Tibial nerve (tissue), 4 donors: ENCODE measurements around the gene SMIM14. TPM values are rescaled to one million over a fixed set of nuclear protein-coding genes. Genes with fewer than 3 reads are reported as not detected.

Experiments used
- DNase-seq, 2 donors: peaks; one replicate each; pipeline ENCODE4 v3.0.0-alpha.2; 2019; ENCODE audit warnings: low spot score in 2 of 2
- H3K27ac ChIP-seq, 4 donors: fragments of 200-600 bp; sonication (generic) in 3 of 4; one replicate each; pipeline ENCODE4 v1.5.1; 2017 to 2019; ENCODE audit warnings: mild to moderate bottlenecking in 1 of 4
- H3K27me3 ChIP-seq, 2 donors: fragments of 200-600 bp; sonication (generic) in 1 of 2; one replicate each; pipeline versions ENCODE4 v1.5.1 to v1.6.0; 2017 to 2019
- H3K36me3 ChIP-seq, 3 donors: fragments of 200-600 bp; sonication (generic); one replicate each; pipeline ENCODE4 v1.5.1; 2018 to 2019
- H3K4me1 ChIP-seq, 4 donors: fragments of 200-600 bp; sonication (generic) in 3 of 4; one replicate each; pipeline ENCODE4 v1.5.1; 2017 to 2019
- H3K4me3 ChIP-seq, 4 donors: fragments of 200-600 bp; sonication (generic) in 3 of 4; one replicate each; pipeline ENCODE4 v1.5.1; 2017 to 2019; ENCODE audit warnings: mild to moderate bottlenecking in 1 of 4, moderate library complexity in 1 of 4
- H3K9me3 ChIP-seq, 4 donors: fragments of 200-600 bp; sonication (generic) in 3 of 4; one replicate each; pipeline ENCODE4 v1.5.1; 2017 to 2019
- EP300 ChIP-seq, 2 donors: sonication (generic); formaldehyde crosslinking; IDR thresholded peaks; one replicate each; pipeline ENCODE4 v1.6.1; 2017; ENCODE audit warnings: antibody characterized with exemption in 2 of 2, mild to moderate bottlenecking in 1 of 2
- POLR2A ChIP-seq, 2 donors: fragments of 450-650 bp; IDR thresholded peaks; one replicate each; pipeline ENCODE4 v1.6.1; 2017; ENCODE audit warnings: antibody characterized with exemption in 2 of 2, mild to moderate bottlenecking in 2 of 2, moderate library complexity in 2 of 2
- WGBS, 2 donors: methylation state at CpG; one replicate each; pipeline ENCODE4 v1.1.5; 2018; 5-methylcytosine and 5-hydroxymethylcytosine counted together
- total RNA-seq, 4 donors: library from RNA; depleted of rRNA; stranded (reverse); fragments of >200 nt; gene quantifications; one replicate each; pipeline ENCODE4 v1.1.0, GENCODE V29; 2016
- TF ChIP-seq, protein P1 (sequence below), 5 experiments: fragments of 200-600 bp in 3 of 5; fragments of 450-650 bp in 2 of 5; sonication (generic) in 3 of 5; IDR thresholded peaks; one replicate each; pipeline ENCODE4 v1.5.1; 2016 to 2019; ENCODE audit warnings: antibody characterized with exemption in 5 of 5, mild to moderate bottlenecking in 3 of 5, moderate library complexity in 2 of 5

The SMIM14 gene
- total RNA-seq, 4 donors from 2014 or later = 26.7 to 42.6 (median 36.2) TPM

DNA sequence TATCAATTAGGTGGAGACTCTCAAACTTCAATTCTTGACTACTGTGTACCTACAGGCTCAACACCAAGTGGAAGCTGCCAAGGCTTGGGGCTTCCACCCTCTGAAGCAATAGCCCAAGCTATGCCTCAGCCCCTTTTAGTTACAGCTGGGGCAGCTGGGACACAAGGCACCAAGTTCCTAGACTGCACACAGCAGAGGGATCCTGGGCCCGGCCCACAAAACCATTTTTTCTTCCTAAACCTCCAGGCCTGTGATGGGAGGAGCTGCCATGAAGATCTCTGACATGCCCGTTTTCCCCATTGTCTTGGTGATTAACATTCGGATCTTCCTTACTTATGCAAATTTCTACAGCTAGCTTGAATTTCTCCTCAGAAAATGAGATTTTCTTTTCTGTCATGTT, 108.0 kb downstream of the SMIM14 start:
- no peak overlapping the region for H3K4me3 ChIP-seq
- H3K27ac ChIP-seq = no peak overlapping the region
- no peaks in the 10 kb centered on the region for H3K27me3 ChIP-seq
- no peak for DNase-seq
- TF ChIP-seq, protein P1, sequence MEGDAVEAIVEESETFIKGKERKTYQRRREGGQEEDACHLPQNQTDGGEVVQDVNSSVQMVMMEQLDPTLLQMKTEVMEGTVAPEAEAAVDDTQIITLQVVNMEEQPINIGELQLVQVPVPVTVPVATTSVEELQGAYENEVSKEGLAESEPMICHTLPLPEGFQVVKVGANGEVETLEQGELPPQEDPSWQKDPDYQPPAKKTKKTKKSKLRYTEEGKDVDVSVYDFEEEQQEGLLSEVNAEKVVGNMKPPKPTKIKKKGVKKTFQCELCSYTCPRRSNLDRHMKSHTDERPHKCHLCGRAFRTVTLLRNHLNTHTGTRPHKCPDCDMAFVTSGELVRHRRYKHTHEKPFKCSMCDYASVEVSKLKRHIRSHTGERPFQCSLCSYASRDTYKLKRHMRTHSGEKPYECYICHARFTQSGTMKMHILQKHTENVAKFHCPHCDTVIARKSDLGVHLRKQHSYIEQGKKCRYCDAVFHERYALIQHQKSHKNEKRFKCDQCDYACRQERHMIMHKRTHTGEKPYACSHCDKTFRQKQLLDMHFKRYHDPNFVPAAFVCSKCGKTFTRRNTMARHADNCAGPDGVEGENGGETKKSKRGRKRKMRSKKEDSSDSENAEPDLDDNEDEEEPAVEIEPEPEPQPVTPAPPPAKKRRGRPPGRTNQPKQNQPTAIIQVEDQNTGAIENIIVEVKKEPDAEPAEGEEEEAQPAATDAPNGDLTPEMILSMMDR (IDR thresholded peaks at IDR 0.05) = no peak
- TF ChIP-seq POLR2A (IDR thresholded peaks at IDR 0.05) = no peak
- no peak for TF ChIP-seq EP300 (IDR thresholded peaks at IDR 0.05)
- H3K9me3 ChIP-seq = no peaks in the 10 kb centered on the region
- WGBS, 2 donors = 94 to 98% methylated on average over 3 of the region's 3 CpGs
- H3K4me1 ChIP-seq = peaks cover 0 to 22% (median 10%) of the 10 kb centered on the region in 4 donors
- peaks cover 0 to 53% (median 0%) of the 10 kb centered on the region in 3 donors for H3K36me3 ChIP-seq

GRCh38 chr4:39529534-39529933, 109.1 kb downstream of the SMIM14 start:
- peaks cover 0 to 27% (median 11%) of the 10 kb centered on the region in 4 donors for H3K4me1 ChIP-seq
- H3K27me3 ChIP-seq = no peaks in the 10 kb centered on the region
- no peak overlapping the region for H3K27ac ChIP-seq
- no peak overlapping the region for H3K4me3 ChIP-seq
- H3K36me3 ChIP-seq = peaks cover 0 to 44% (median 0%) of the 10 kb centered on the region in 3 donors
- TF ChIP-seq, protein P1 (IDR thresholded peaks at IDR 0.05) = no peak
- no peak for TF ChIP-seq POLR2A (IDR thresholded peaks at IDR 0.05)
- 70 to 77% methylated on average over 2 of the region's 2 CpGs for WGBS, 2 donors
- DNase-seq = no peak
- H3K9me3 ChIP-seq = no peaks in the 10 kb centered on the region

DNA sequence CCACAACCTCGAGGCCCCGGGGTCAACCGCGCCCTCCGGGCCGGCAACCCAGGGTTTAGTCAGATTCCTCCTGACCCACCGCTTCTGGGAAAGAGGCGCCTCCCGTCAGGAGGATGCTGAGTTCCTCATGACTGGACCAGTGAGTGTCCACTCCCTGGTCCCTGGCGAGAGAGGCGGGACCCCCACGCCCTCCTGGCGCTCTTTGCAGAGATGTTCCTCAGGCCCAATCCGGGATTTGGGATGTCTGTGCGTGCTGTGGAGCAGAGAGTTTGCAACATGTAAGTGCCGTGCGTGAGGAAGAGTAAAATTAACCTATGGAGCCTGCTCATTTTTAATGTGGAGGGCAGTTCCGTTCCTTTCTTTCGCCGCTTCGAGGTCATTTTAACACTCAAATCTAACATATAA, 110.6 kb downstream of the SMIM14 start:
- TF ChIP-seq POLR2A (IDR thresholded peaks at IDR 0.05) (no peak), EP300 (IDR thresholded peaks at IDR 0.05) (no peak)
- TF ChIP-seq, protein P1 (IDR thresholded peaks at IDR 0.05) = peak in 1 of 5 experiments; percentile 0
- peaks cover 0 to 29% (median 0%) of the 10 kb centered on the region in 3 donors for H3K36me3 ChIP-seq
- H3K9me3 ChIP-seq = no peaks in the 10 kb centered on the region
- H3K27ac ChIP-seq = peak overlapping the region; percentile 90 to 96 (median 92)
- no peaks in the 10 kb centered on the region for H3K27me3 ChIP-seq
- 1 to 8% methylated on average over 12 to 18 of the region's 21 CpGs for whole genome bisulfite sequencing, 2 donors
- H3K4me3 ChIP-seq = peak overlapping the region; percentile 66 to 91 (median 86)
- peaks cover 0 to 42% (median 11%) of the 10 kb centered on the region in 4 donors for H3K4me1 ChIP-seq
- peak; percentile 61 to 78 for DNase-seq

- Histone ChIP-seq H3K4me1 (peaks cover 0 to 44% (median 11%) of the 10 kb centered on the region in 4 donors), H3K27ac (peak within 1 kb of the TSS; percentile 90 to 96 (median 92)), H3K27me3 (no peaks in the 10 kb centered on the region), H3K9me3 (no peaks in the 10 kb centered on the region), H3K4me3 (peak within 1 kb of the TSS; percentile 66 to 91 (median 86)), H3K36me3 (peaks cover 0 to 24% (median 0%) of the 10 kb centered on the region in 3 donors)
- WGBS, 2 donors = 0 to 1% methylated on average over 25 to 56 of the region's 73 CpGs
- peak; percentile 67 to 94 for TF ChIP-seq POLR2A (IDR thresholded peaks at IDR 0.05)
- TF ChIP-seq, protein P1 (IDR thresholded peaks at IDR 0.05) = peak in 3 of 5 experiments; percentile 16 to 48 (median 29)
- peak; percentile 51 to 98 for TF ChIP-seq EP300 (IDR thresholded peaks at IDR 0.05)
- DNase-seq = peak; percentile 94
Observed at GRCh38 chr4:39527296-39528060, 111.2 kb downstream of the SMIM14 start, which contains the start of gene UGDH. UGDH (minus strand) TSS chr4:39527439; CDS start chr4:39521512, 5,927 bp downstream.

DNA sequence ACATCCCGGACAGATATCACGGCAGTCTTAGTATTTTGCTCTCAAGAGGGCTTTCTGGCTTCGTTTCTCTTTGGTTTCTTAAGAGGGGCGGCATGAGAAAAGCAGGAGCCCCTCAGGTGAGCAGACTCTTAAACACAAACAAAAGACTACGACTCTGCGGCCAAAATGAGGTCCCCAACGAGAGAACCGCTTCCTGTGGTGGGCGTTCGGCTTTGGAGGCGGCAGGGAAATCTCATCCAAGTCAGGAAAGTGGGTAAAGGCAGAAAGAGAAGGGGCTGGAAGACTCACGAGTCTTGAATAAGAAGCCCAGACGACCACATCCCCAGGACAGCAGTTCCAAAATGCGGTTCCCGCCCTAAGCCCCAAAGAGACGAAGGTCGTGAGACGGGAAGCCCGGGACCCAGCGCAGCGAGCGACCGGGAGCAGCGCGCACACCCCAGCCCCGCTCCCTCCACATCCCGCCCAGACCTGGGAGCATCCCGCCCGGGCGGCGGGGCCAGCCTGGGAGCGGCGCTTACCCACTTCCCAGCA, 111.8 kb downstream of the SMIM14 start:
- WGBS, 2 donors = 0 to 1% methylated on average over 15 to 33 of the region's 33 CpGs
- no peaks in the 10 kb centered on the region for H3K9me3 ChIP-seq
- peaks cover 0 to 50% (median 11%) of the 10 kb centered on the region in 4 donors for H3K4me1 ChIP-seq
- H3K36me3 ChIP-seq = peaks cover 0 to 17% (median 0%) of the 10 kb centered on the region in 3 donors
- peak overlapping the region; percentile 66 to 91 (median 86) for H3K4me3 ChIP-seq
- no peaks in the 10 kb centered on the region for H3K27me3 ChIP-seq
- DNase-seq = peak in 1 of 2 donors; percentile 18
- peak overlapping the region; percentile 85 to 96 (median 92) for H3K27ac ChIP-seq
- TF ChIP-seq EP300 (IDR thresholded peaks at IDR 0.05) (no peak), POLR2A (IDR thresholded peaks at IDR 0.05) (no peak)
- TF ChIP-seq, protein P1 (IDR thresholded peaks at IDR 0.05) = no peak
